ENCODE data around the gene TMEM221.

TMEM221 gene

GRCh38 chr19:17405250-17406045, 43.0 kb downstream of the TMEM221 start, which contains the start of gene BST2:
Gene BST2, minus strand, starts transcription at chr19:17405630. Its CDS starts 55 bp downstream, at chr19:17405575.
- peak; percentile 71 for DNase-seq (ENCODE audit: low spot score)

GRCh38 chr19:17404621-17405249, 43.7 kb downstream of the TMEM221 start:
- DNase-seq (ENCODE audit: low spot score) = no peak

GRCh38 chr19:17404015-17404414, 44.5 kb downstream of the TMEM221 start:
- no peak for DNase-seq (ENCODE audit: low spot score)

GRCh38 chr19:17402982-17403855, 45.2 kb downstream of the TMEM221 start:
- DNase-seq (ENCODE audit: low spot score) = no peak

GRCh38 chr19:17401628-17402027, 46.8 kb downstream of the TMEM221 start:
- DNase-seq (ENCODE audit: low spot score) = no peak

- DNase-seq (ENCODE audit: low spot score) = no peak
Measured at GRCh38 chr19:17398902-17399527, 49.5 kb downstream of the TMEM221 start.

GRCh38 chr19:17394891-17395415, 53.5 kb downstream of the TMEM221 start:
- peak; percentile 70 for DNase-seq (ENCODE audit: low spot score)

- DNase-seq (ENCODE audit: low spot score) = no peak
Measured at GRCh38 chr19:17393914-17394313, 54.6 kb downstream of the TMEM221 start, which contains the start of gene CCDC194. Gene CCDC194, minus strand, starts transcription at chr19:17394196. Its CDS starts 38 bp downstream, at chr19:17394158.

- no peak for DNase-seq (ENCODE audit: low spot score)
Measured at GRCh38 chr19:17393002-17393401, 55.5 kb downstream of the TMEM221 start.

GRCh38 chr19:17391371-17392151, 56.9 kb downstream of the TMEM221 start:
- DNase-seq (ENCODE audit: low spot score) = no peak

GRCh38 chr19:17390665-17391370, 57.6 kb downstream of the TMEM221 start:
- peak; percentile 80 for DNase-seq (ENCODE audit: low spot score)

- DNase-seq (ENCODE audit: low spot score) = no peak
Measured at GRCh38 chr19:17389957-17390664, 58.4 kb downstream of the TMEM221 start.

- DNase-seq (ENCODE audit: low spot score) = no peak
Measured at GRCh38 chr19:17389288-17389687, 59.2 kb downstream of the TMEM221 start.

- DNase-seq (ENCODE audit: low spot score) = peak; percentile 57
Measured at GRCh38 chr19:17385878-17386611, 62.4 kb downstream of the TMEM221 start.
